K562 (cell line): ENCODE measurements around the gene TRPM6. TPM values are rescaled to one million over a fixed set of nuclear protein-coding genes. Genes with fewer than 3 reads are reported as not detected.

Source experiments
- ATAC-seq: fragments of 200-7000 bp; cut with Tn5 transposase; 3 replicates; pipeline ENCODE4 v1.9.1; 2020; ENCODE audit warnings: moderate library complexity
- BruUV-seq: library from RNA; stranded (reverse); fragments of 400-500 nt; replicated peaks from 2 replicates; lab custom pipeline; 2021; lab: Mats Ljungman, UMichigan
- CTCF ChIA-PET: fragments of 300-600 bp; formaldehyde crosslinking; extraction: SDS; loops from one replicate; lab custom pipeline; 2021; ENCODE audit warnings: low intra/inter-chr PET ratio; lab: Yijun Ruan, JAX
- POLR2A ChIA-PET: fragments of 300-600, 350-650 bp; sonication (Branson Sonifier 250); formaldehyde crosslinking; extraction: SDS; loops from one replicate; lab custom pipeline; 2021; ENCODE audit warnings: antibody characterized with exemption, inconsistent platforms; lab: Yijun Ruan, JAX
- DNase-seq, 4 experiments: peaks; one replicate each; pipeline versions ENCODE4 v3.0.0 to v3.0.0-alpha.2; 2011 to 2018; ENCODE audit warnings: low spot score in 3 of 4, mixed read lengths in 3 of 4; ENCODE audit errors: extremely low read depth in 1 of 4
- FAIRE-seq: peaks from 2 replicates; lab custom pipeline; 2011; peaks lifted over from hg19 to GRCh38; lab: Jason Lieb, UNC
- H2AFZ ChIP-seq: 2 replicates; pipeline ENCODE4 v1.6.0; 2011; ENCODE audit warnings: low read depth, low read length, control low read depth, inconsistent platforms
- H3K27ac ChIP-seq: fragments of 200-600 bp; 3 replicates; pipeline ENCODE4 v1.8.0; 2011; ENCODE audit warnings: low read depth, mild to moderate bottlenecking, control low read depth, inconsistent platforms, low read length, moderate library complexity, mixed read lengths; ENCODE audit errors: extremely low read depth
- H3K27me3 ChIP-seq, 2 experiments: fragments of 300-600 bp in 1 of 2; 2 replicates in 1 of 2; 3 replicates in 1 of 2; pipeline versions ENCODE4 v1.6.0 to v1.8.0; 2011; ENCODE audit warnings: inconsistent platforms in 2 of 2, low read length in 2 of 2, mild to moderate bottlenecking in 1 of 2, mixed read lengths in 1 of 2, moderate library complexity in 1 of 2; ENCODE audit not compliant: control insufficient read depth in 2 of 2, insufficient read depth in 2 of 2
- H3K36me3 ChIP-seq: fragments of 300-600 bp; 3 replicates; pipeline ENCODE4 v1.8.0; 2011; ENCODE audit warnings: mild to moderate bottlenecking, low read length, inconsistent platforms; ENCODE audit not compliant: control insufficient read depth, insufficient read depth
- H3K4me1 ChIP-seq, 2 experiments: fragments of 200-600 bp in 1 of 2; replicated peaks in 1 of 2; 2 replicates in 1 of 2; 3 replicates in 1 of 2; pipeline versions ENCODE4 v1.5.1 to v1.8.0; 2011; ENCODE audit warnings: inconsistent platforms in 2 of 2, low read length in 2 of 2, mild to moderate bottlenecking in 1 of 2, mixed read lengths in 1 of 2, moderate library complexity in 1 of 2; ENCODE audit not compliant: control insufficient read depth in 2 of 2, insufficient read depth in 2 of 2
- H3K4me2 ChIP-seq: 2 replicates; pipeline ENCODE4 v1.6.1; 2011; ENCODE audit warnings: low read length, control low read depth, inconsistent platforms, mixed read lengths; ENCODE audit not compliant: insufficient read depth
- H3K4me3 ChIP-seq: fragments of 200-600 bp; sonication (generic), shearing (Covaris generic); 2 replicates; pipeline ENCODE4 v1.5.1; 2016; ENCODE audit warnings: control low read depth, inconsistent platforms
- H3K79me2 ChIP-seq: fragments of 200-600 bp; 3 replicates; pipeline ENCODE4 v1.8.0; 2011; ENCODE audit warnings: low read length, inconsistent platforms; ENCODE audit not compliant: control insufficient read depth, insufficient read depth
- H3K9ac ChIP-seq, 2 experiments: 2 replicates each; pipeline versions ENCODE4 v1.6.0 to v1.6.1; 2011; ENCODE audit warnings: low read depth in 2 of 2, low read length in 2 of 2, control low read depth in 1 of 2, inconsistent platforms in 1 of 2, mild to moderate bottlenecking in 1 of 2, mixed read lengths in 1 of 2; ENCODE audit not compliant: insufficient read depth in 1 of 2
- H3K9me1 ChIP-seq: one replicate; pipeline ENCODE4 v1.6.0; 2011; ENCODE audit warnings: inconsistent platforms, mild to moderate bottlenecking, low read length, moderate library complexity; ENCODE audit not compliant: control insufficient read depth, insufficient read depth
- H3K9me3 ChIP-seq: replicated peaks from 2 replicates; pipeline ENCODE4 v1.5.1; 2011; ENCODE audit warnings: low read depth, low read length, inconsistent platforms; ENCODE audit not compliant: control insufficient read depth, insufficient read depth
- H4K20me1 ChIP-seq: replicated peaks from 2 replicates; pipeline ENCODE4 v1.6.1; 2011; ENCODE audit warnings: low read length, inconsistent platforms, mixed read lengths; ENCODE audit not compliant: control insufficient read depth, insufficient read depth
- CSDE1 ChIP-seq, 2 experiments: fragments of 450-650 bp; IDR thresholded peaks; 2 replicates each; pipeline ENCODE4 v1.6.1; 2016; ENCODE audit warnings: mild to moderate bottlenecking in 1 of 2
- ELF4 ChIP-seq: fragments of 450-650 bp; formaldehyde crosslinking; IDR thresholded peaks from 2 replicates; pipeline ENCODE4 v1.4.0; 2022; ENCODE audit warnings: missing genetic modification characterization
- L3MBTL2 ChIP-seq: fragments of 450-650 bp; IDR thresholded peaks from 2 replicates; pipeline ENCODE4 v1.6.1; 2016; ENCODE audit warnings: mild to moderate bottlenecking, moderate library complexity
- MTA2 ChIP-seq: fragments of 450-650 bp; IDR thresholded peaks from 2 replicates; pipeline ENCODE4 v1.6.1; 2016; ENCODE audit warnings: low read depth
- MXI1 ChIP-seq: IDR thresholded peaks from 2 replicates; pipeline ENCODE4 v1.6.1; 2011; ENCODE audit warnings: low read depth, mild to moderate bottlenecking, improper control_type of control experiment, low read length
- MYC ChIP-seq, 2 experiments: fragments of 250-450 bp in 1 of 2; sonication (Bioruptor Pico) in 1 of 2; IDR thresholded peaks; 2 replicates each; pipeline versions ENCODE4 v1.5.1 to v1.6.1; 2012 to 2021; ENCODE audit warnings: low read depth in 2 of 2, borderline replicate concordance in 1 of 2, improper control_type of control experiment in 1 of 2, low read length in 1 of 2, mild to moderate bottlenecking in 1 of 2, moderate library complexity in 1 of 2
- NCOA4 ChIP-seq: fragments of 450-650 bp; IDR thresholded peaks from 2 replicates; pipeline ENCODE4 v1.6.1; 2018; ENCODE audit warnings: mild to moderate bottlenecking; ENCODE audit not compliant: partially characterized antibody
- NFRKB ChIP-seq: fragments of 450-650 bp; IDR thresholded peaks from 2 replicates; pipeline ENCODE4 v1.6.1; 2016; ENCODE audit warnings: low read depth
- PHB2 ChIP-seq: fragments of 450-650 bp; IDR thresholded peaks from 2 replicates; pipeline ENCODE4 v1.6.1; 2017; ENCODE audit warnings: low read depth
- RBFOX2 ChIP-seq: fragments of 200-400 bp; formaldehyde crosslinking; IDR thresholded peaks from 2 replicates; pipeline ENCODE4 v1.6.1; 2017; ENCODE audit warnings: low read depth, mild to moderate bottlenecking, low read length, moderate library complexity
- RFX5 ChIP-seq: IDR thresholded peaks from 2 replicates; pipeline ENCODE4 v1.6.1; 2011; ENCODE audit warnings: low read depth, mild to moderate bottlenecking, improper control_type of control experiment, low read length
- YBX1 ChIP-seq: fragments of 450-650 bp; IDR thresholded peaks from 2 replicates; pipeline ENCODE4 v1.7.1; 2016; ENCODE audit warnings: mild to moderate bottlenecking
- ZFPM2 ChIP-seq: fragments of 250-450 bp; sonication (Bioruptor Pico); IDR thresholded peaks from 2 replicates; pipeline ENCODE4 v1.5.1; 2022; ENCODE audit warnings: mild to moderate bottlenecking
- ZKSCAN8 ChIP-seq: fragments of 200-800 bp; sonication (Bioruptor generic); IDR thresholded peaks from 2 replicates; pipeline ENCODE4 v1.6.1; 2016; ENCODE audit warnings: missing genetic modification characterization, missing compliant biosample characterization
- ZNF41 ChIP-seq: fragments of 250-450 bp; sonication (Bioruptor Pico); conservative IDR thresholded peaks from 2 replicates; pipeline ENCODE4 v1.4.0; 2020; ENCODE audit warnings: mild to moderate bottlenecking
- ZNF589 ChIP-seq: fragments of 200-800 bp; sonication (Bioruptor generic); IDR thresholded peaks from 2 replicates; pipeline ENCODE4 v1.6.1; 2016; ENCODE audit warnings: low read depth, missing genetic modification characterization, missing compliant biosample characterization
- ZNF644 ChIP-seq: fragments of 200-800 bp; sonication (Bioruptor generic); IDR thresholded peaks from 2 replicates; pipeline ENCODE4 v1.6.1; 2016; ENCODE audit warnings: low read depth, missing genetic modification characterization, missing compliant biosample characterization
- ZNF780A ChIP-seq: fragments of 250-450 bp; sonication (Bioruptor Pico); IDR thresholded peaks from 2 replicates; pipeline ENCODE4 v1.5.0; 2021; ENCODE audit warnings: mild to moderate bottlenecking
- WGBS: fragments of 100-300 bp; shearing (Covaris generic); methylation state at CpG from one replicate; pipeline ENCODE4 v1.1.6; 2016; ENCODE audit warnings: low coverage, mixed read lengths; ENCODE audit not compliant: insufficient coverage; ENCODE audit errors: missing lambda C conversion rate; 5-methylcytosine and 5-hydroxymethylcytosine counted together
- in situ Hi-C: fragments of 300-500 bp; cut with MboI; formaldehyde crosslinking; loops from 4 replicates; pipeline ENCODE4 v1.15.0; 2018; ENCODE audit warnings: inconsistent platforms, mixed read lengths
- intact Hi-C: fragments of 100-400 bp; cut with micrococcal nuclease; formaldehyde crosslinking; loops from 2 replicates; pipeline ENCODE4 v1.14.2; 2022
- polyA plus RNA-seq, 8 experiments: library from polyadenylated mRNA; depleted of rRNA in 4 of 8; stranded (reverse) in 5 of 8; unstranded in 3 of 8; fragments of >200 nt; fragmentation: Nextera tagmentation in 2 of 8; fragmentation: Illumina TruSeq in 1 of 8; extraction: Ambion mirVana in 2 of 8; extraction: Trizol in 1 of 8; gene quantifications; 2 replicates each; pipeline versions ENCODE4 v1.2.1 to v1.2.3, GENCODE V29; 2011 to 2014; ENCODE audit warnings: inconsistent platforms in 1 of 8, missing spikeins in 1 of 8
- total RNA-seq, 7 experiments: library from RNA; depleted of rRNA in 6 of 7; stranded (reverse); fragments of >200 nt in 6 of 7; fragmentation: Illumina TruSeq in 2 of 7; extraction: Trizol in 2 of 7; gene quantifications; 2 replicates each; pipeline versions ENCODE4 v1.2.1 to v1.2.3, GENCODE V29; 2011 to 2021; ENCODE audit warnings: low replicate concordance in 1 of 7
- TF ChIP-seq, protein P1 (sequence below): sonication (generic); formaldehyde crosslinking; IDR thresholded peaks from 2 replicates; pipeline ENCODE4 v1.8.0; 2022; ENCODE audit warnings: mild to moderate bottlenecking, low read depth, missing genetic modification reagents

Gene TRPM6
- total and polyA plus RNA-seq, 9 of the 15 experiments (the other 6 are each of a cell fraction or from before 2014, with no cell fraction given) = 0.03 to 0.16 (median 0.09) TPM

DNA sequence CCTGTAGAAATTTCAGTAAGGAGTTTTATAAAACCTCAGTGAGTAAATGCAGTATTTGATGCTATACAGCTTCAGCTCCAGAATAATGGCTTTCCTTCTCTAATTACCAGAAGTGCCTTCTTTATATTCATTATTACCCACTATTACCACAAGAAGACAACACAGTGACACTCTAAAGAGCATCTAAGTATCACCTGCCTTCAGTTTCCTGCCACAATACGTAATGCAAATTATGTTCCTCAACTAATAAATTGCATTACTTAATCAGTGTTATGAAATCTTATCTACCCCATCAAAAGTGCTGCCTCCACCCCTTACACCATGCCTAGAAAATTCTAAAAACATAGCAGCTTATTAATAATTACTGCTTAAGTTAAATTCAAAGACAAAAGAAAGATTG lies 91.9 kb downstream of the TRPM6 start:
- H2AFZ ChIP-seq = no peak overlapping the region
- H3K36me3 ChIP-seq = no peaks in the 10 kb centered on the region
- WGBS = 0% methylated on average over 1 of the region's 1 CpG
- no peak overlapping the region for H3K4me3 ChIP-seq
- H3K27ac ChIP-seq = no peak overlapping the region
- no peak for FAIRE-seq
- in situ Hi-C loops (loop anchor here (25.0 kb wide), 2 partner anchors 391 to 1516 kb away; no protein-coding TSS in a partner anchor), intact Hi-C loops (no loop called here)
- ChIA-PET CTCF (no interaction called here), POLR2A (no interaction called here)
- H3K4me1 ChIP-seq = no peaks in the 10 kb centered on the region
- no TSS peak for BruUV-seq
- H3K4me2 ChIP-seq = no peak overlapping the region
- H3K27me3 ChIP-seq = no peaks in the 10 kb centered on the region
- H3K79me2 ChIP-seq = no peaks in the 10 kb centered on the region
- ATAC-seq = no peak
- H3K9me1 ChIP-seq = no peaks in the 10 kb centered on the region
- no peak for DNase-seq
- no peak overlapping the region for H3K9ac ChIP-seq
- H4K20me1 ChIP-seq = no peaks in the 10 kb centered on the region
- H3K9me3 ChIP-seq = no peaks in the 10 kb centered on the region
- TF ChIP-seq ZNF780A (CRISPR knock-in tag) (no peak), ELF4 (CRISPR knock-in tag) (no peak), RFX5 (no peak), YBX1 (no peak), ZNF41 (CRISPR knock-in tag) (no peak)

DNA sequence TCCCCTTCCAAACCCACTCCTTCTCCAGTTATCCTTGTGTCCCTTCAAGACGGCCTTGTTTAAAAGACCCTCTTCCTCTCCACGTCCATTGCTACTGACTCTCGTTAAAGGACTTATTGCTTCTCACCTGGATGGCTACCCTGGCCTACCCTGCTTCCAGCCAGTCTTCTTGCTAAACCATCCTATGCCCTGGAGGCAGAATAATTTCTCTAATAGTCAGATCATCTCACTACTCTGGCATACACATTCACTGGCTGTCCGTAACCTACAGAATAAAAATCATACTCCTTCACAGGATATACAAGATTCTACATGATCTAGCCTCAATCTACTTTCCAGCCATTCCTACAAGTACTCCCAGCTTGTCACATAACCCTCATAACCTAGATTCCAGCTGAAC lies 92.6 kb downstream of the TRPM6 start:
- H3K4me3 ChIP-seq = no peak overlapping the region
- no peak overlapping the region for H3K4me2 ChIP-seq
- no peaks in the 10 kb centered on the region for H3K36me3 ChIP-seq
- in situ Hi-C loops = loop anchor here (25.0 kb wide), 2 partner anchors 392 to 1517 kb away; no protein-coding TSS in a partner anchor
- BruUV-seq = no TSS peak
- no peaks in the 10 kb centered on the region for H3K9me1 ChIP-seq
- POLR2A ChIA-PET = no interaction called here
- no peak for DNase-seq
- no peaks in the 10 kb centered on the region for H3K4me1 ChIP-seq
- CTCF ChIA-PET = no interaction called here
- no peak for ATAC-seq
- H3K9ac ChIP-seq = no peak overlapping the region
- no peaks in the 10 kb centered on the region for H3K79me2 ChIP-seq
- no peaks in the 10 kb centered on the region for H3K27me3 ChIP-seq
- no peak for FAIRE-seq
- H3K9me3 ChIP-seq = no peaks in the 10 kb centered on the region
- no peaks in the 10 kb centered on the region for H4K20me1 ChIP-seq
- 3% methylated on average over 4 of the region's 4 CpGs for WGBS
- intact Hi-C loops = no loop called here
- no peak overlapping the region for H2AFZ ChIP-seq
- H3K27ac ChIP-seq = no peak overlapping the region
- TF ChIP-seq ZKSCAN8 (CRISPR knock-in tag) = no peak
- TF ChIP-seq ZNF589 (CRISPR knock-in tag) = no peak
- no peak for TF ChIP-seq ZNF644
- TF ChIP-seq, protein P1, sequence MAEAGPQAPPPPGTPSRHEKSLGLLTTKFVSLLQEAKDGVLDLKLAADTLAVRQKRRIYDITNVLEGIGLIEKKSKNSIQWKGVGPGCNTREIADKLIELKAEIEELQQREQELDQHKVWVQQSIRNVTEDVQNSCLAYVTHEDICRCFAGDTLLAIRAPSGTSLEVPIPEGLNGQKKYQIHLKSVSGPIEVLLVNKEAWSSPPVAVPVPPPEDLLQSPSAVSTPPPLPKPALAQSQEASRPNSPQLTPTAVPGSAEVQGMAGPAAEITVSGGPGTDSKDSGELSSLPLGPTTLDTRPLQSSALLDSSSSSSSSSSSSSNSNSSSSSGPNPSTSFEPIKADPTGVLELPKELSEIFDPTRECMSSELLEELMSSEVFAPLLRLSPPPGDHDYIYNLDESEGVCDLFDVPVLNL (CRISPR knock-in tag) = no peak
- no peak for TF ChIP-seq NFRKB
- no peak for TF ChIP-seq ZFPM2 (CRISPR knock-in tag)
- TF ChIP-seq MXI1 = no peak
- TF ChIP-seq CSDE1 (IDR thresholded peaks at IDR 0.05) = no peak
- TF ChIP-seq MYC (IDR thresholded peaks at IDR 0.05; ENCODE audit: low read depth, low read length) = no peak
- TF ChIP-seq MYC (CRISPR knock-in tag; IDR thresholded peaks at IDR 0.05; ENCODE audit: borderline replicate concordance, low read depth) = no peak
- TF ChIP-seq MTA2 = no peak
- no peak for TF ChIP-seq RBFOX2
- TF ChIP-seq NCOA4 = no peak
- TF ChIP-seq PHB2 = no peak
- TF ChIP-seq L3MBTL2 = no peak
